GM12873 (cell line): ENCODE data around the gene PRRX1.

Experiments
- TF ChIP-seq, protein P1 (sequence below): IDR thresholded peaks from 2 replicates; pipeline ENCODE4 v1.5.1; 2012; ENCODE audit warnings: low read depth, mild to moderate bottlenecking, moderate library complexity, low read length, control low read depth; ENCODE audit not compliant: insufficient read depth; ENCODE audit errors: missing control alignments

The PRRX1 gene

GRCh38 chr1:170770254-170770653 is 106.3 kb downstream of the PRRX1 start:
- TF ChIP-seq, protein P1, sequence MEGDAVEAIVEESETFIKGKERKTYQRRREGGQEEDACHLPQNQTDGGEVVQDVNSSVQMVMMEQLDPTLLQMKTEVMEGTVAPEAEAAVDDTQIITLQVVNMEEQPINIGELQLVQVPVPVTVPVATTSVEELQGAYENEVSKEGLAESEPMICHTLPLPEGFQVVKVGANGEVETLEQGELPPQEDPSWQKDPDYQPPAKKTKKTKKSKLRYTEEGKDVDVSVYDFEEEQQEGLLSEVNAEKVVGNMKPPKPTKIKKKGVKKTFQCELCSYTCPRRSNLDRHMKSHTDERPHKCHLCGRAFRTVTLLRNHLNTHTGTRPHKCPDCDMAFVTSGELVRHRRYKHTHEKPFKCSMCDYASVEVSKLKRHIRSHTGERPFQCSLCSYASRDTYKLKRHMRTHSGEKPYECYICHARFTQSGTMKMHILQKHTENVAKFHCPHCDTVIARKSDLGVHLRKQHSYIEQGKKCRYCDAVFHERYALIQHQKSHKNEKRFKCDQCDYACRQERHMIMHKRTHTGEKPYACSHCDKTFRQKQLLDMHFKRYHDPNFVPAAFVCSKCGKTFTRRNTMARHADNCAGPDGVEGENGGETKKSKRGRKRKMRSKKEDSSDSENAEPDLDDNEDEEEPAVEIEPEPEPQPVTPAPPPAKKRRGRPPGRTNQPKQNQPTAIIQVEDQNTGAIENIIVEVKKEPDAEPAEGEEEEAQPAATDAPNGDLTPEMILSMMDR: no peak

DNA sequence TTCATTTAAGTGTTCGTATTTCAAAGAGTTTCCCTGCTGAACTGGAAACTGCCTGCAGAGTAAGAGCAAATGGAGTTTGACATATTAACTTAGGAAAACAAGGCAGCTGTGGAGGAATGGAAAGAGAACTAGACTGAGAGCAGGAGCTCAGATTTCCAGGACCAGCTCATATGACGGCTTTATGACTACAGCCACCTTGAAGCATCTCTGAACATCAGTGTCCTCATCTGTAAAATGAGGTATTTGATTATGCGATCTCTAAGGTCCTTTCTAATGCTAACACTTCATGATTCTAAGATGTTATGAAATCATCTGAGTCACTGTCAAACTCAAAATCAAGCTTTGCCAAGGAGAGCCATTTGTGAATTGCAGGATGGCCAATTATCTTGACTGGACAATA is 112.3 kb downstream of the PRRX1 start:
- TF ChIP-seq, protein P1: no peak

GRCh38 chr1:170776777-170777176 is 112.8 kb downstream of the PRRX1 start:
- TF ChIP-seq, protein P1: no peak
